ENCODE results near the gene TUBGCP3. TPM values are rescaled to one million over a fixed set of nuclear protein-coding genes. Genes with fewer than 3 reads are reported as not detected.
"Not testable (repeated sequence)": the region's sequence is repeated elsewhere in the genome, so short reads cannot be mapped to it uniquely, and the experiment has no call there.

TUBGCP3 gene
- polyA plus RNA-seq, 4 donors, result 5.4 to 21.2 (median 13.2) TPM

- not testable (repeated sequence) for H3K9me3 ChIP-seq (ENCODE audit: control insufficient read depth in 2 of 2, insufficient read depth in 1 of 2, low read depth in 1 of 2, low read length in 1 of 2); H3K27me3 ChIP-seq (ENCODE audit: control insufficient read depth in 3 of 3, insufficient read depth in 3 of 3, low read length in 3 of 3); H3K4me1 ChIP-seq (ENCODE audit: control insufficient read depth in 3 of 3, insufficient read depth in 2 of 3, low read depth in 1 of 3, low read length in 2 of 3); H3K36me3 ChIP-seq (ENCODE audit: control insufficient read depth in 3 of 3, insufficient read depth in 2 of 3, low read depth in 1 of 3, low read length in 3 of 3); FAIRE-seq; H3K4me3 ChIP-seq (ENCODE audit: low read depth in 1 of 3, low read length in 3 of 3); H3K27ac ChIP-seq (ENCODE audit: low read depth in 1 of 3, low read length in 2 of 3); DNase-seq
- 79 to 95% (median 83%) methylated on average over 1 of the region's 1 CpG for WGBS, 3 donors
These were observed 39.7 kb upstream of the TUBGCP3 start for GRCh38 chr13:112627613-112628012.

GRCh38 chr13:112627161-112627560, 39.2 kb upstream of the TUBGCP3 start:
- whole genome bisulfite sequencing, 3 donors, result 91 to 93% (median 92%) methylated on average over 11 of the region's 11 CpGs

GRCh38 chr13:112626761-112627160, 38.8 kb upstream of the TUBGCP3 start:
- DNase-seq (no peak), FAIRE-seq (no peak)
- no peaks in the 10 kb centered on the region for H3K27me3 ChIP-seq (ENCODE audit: control insufficient read depth in 3 of 3, insufficient read depth in 3 of 3, low read length in 3 of 3)
- no peaks in the 10 kb centered on the region for H3K36me3 ChIP-seq (ENCODE audit: control insufficient read depth in 3 of 3, insufficient read depth in 2 of 3, low read depth in 1 of 3, low read length in 3 of 3)
- H3K4me1 ChIP-seq (ENCODE audit: control insufficient read depth in 3 of 3, insufficient read depth in 2 of 3, low read depth in 1 of 3, low read length in 2 of 3), result no peaks in the 10 kb centered on the region
- WGBS, 3 donors, result 83 to 89% (median 83%) methylated on average over 10 of the region's 10 CpGs
- H3K4me3 ChIP-seq (ENCODE audit: low read depth in 1 of 3, low read length in 3 of 3), result no peak overlapping the region
- no peak overlapping the region for H3K27ac ChIP-seq (ENCODE audit: low read depth in 1 of 3, low read length in 2 of 3)
- no peaks in the 10 kb centered on the region for H3K9me3 ChIP-seq (ENCODE audit: control insufficient read depth in 2 of 2, insufficient read depth in 1 of 2, low read depth in 1 of 2, low read length in 1 of 2)

More at GRCh38 chr13:112627161-112627560, 39.2 kb upstream of the TUBGCP3 start:
- Histone ChIP-seq H3K27me3 (ENCODE audit: control insufficient read depth in 3 of 3, insufficient read depth in 3 of 3, low read length in 3 of 3) (no peaks in the 10 kb centered on the region), H3K27ac (ENCODE audit: low read depth in 1 of 3, low read length in 2 of 3) (no peak overlapping the region), H3K9me3 (ENCODE audit: control insufficient read depth in 2 of 2, insufficient read depth in 1 of 2, low read depth in 1 of 2, low read length in 1 of 2) (no peaks in the 10 kb centered on the region), H3K36me3 (ENCODE audit: control insufficient read depth in 3 of 3, insufficient read depth in 2 of 3, low read depth in 1 of 3, low read length in 3 of 3) (no peaks in the 10 kb centered on the region), H3K4me3 (ENCODE audit: low read depth in 1 of 3, low read length in 3 of 3) (no peak overlapping the region), H3K4me1 (ENCODE audit: control insufficient read depth in 3 of 3, insufficient read depth in 2 of 3, low read depth in 1 of 3, low read length in 2 of 3) (no peaks in the 10 kb centered on the region)
- DNase-seq, result no peak
- FAIRE-seq, result no peak

- Histone ChIP-seq H3K36me3 (ENCODE audit: control insufficient read depth in 3 of 3, insufficient read depth in 2 of 3, low read depth in 1 of 3, low read length in 3 of 3) (no peaks in the 10 kb centered on the region), H3K4me1 (ENCODE audit: control insufficient read depth in 3 of 3, insufficient read depth in 2 of 3, low read depth in 1 of 3, low read length in 2 of 3) (no peaks in the 10 kb centered on the region), H3K4me3 (ENCODE audit: low read depth in 1 of 3, low read length in 3 of 3) (no peak overlapping the region), H3K27ac (ENCODE audit: low read depth in 1 of 3, low read length in 2 of 3) (no peak overlapping the region), H3K9me3 (ENCODE audit: control insufficient read depth in 2 of 2, insufficient read depth in 1 of 2, low read depth in 1 of 2, low read length in 1 of 2) (no peaks in the 10 kb centered on the region), H3K27me3 (ENCODE audit: control insufficient read depth in 3 of 3, insufficient read depth in 3 of 3, low read length in 3 of 3) (no peaks in the 10 kb centered on the region)
- 63 to 73% (median 71%) methylated on average over 8 of the region's 8 CpGs for WGBS, 3 donors
- no peak for FAIRE-seq
- no peak for DNase-seq
These were observed 38.2 kb upstream of the TUBGCP3 start for GRCh38 chr13:112626124-112626523.

- no peak for DNase-seq
- no peaks in the 10 kb centered on the region for H3K36me3 ChIP-seq (ENCODE audit: control insufficient read depth in 3 of 3, insufficient read depth in 2 of 3, low read depth in 1 of 3, low read length in 3 of 3)
- H3K9me3 ChIP-seq (ENCODE audit: control insufficient read depth in 2 of 2, insufficient read depth in 1 of 2, low read depth in 1 of 2, low read length in 1 of 2), result no peaks in the 10 kb centered on the region
- no peak overlapping the region for H3K4me3 ChIP-seq (ENCODE audit: low read depth in 1 of 3, low read length in 3 of 3)
- no peaks in the 10 kb centered on the region for H3K27me3 ChIP-seq (ENCODE audit: control insufficient read depth in 3 of 3, insufficient read depth in 3 of 3, low read length in 3 of 3)
- no peaks in the 10 kb centered on the region for H3K4me1 ChIP-seq (ENCODE audit: control insufficient read depth in 3 of 3, insufficient read depth in 2 of 3, low read depth in 1 of 3, low read length in 2 of 3)
- no peak overlapping the region for H3K27ac ChIP-seq (ENCODE audit: low read depth in 1 of 3, low read length in 2 of 3)
- WGBS, 3 donors, result 71 to 81% (median 72%) methylated on average over 8 of the region's 8 CpGs
- FAIRE-seq, result no peak
These were observed 37.7 kb upstream of the TUBGCP3 start for GRCh38 chr13:112625698-112626097.

- H3K27me3 ChIP-seq (ENCODE audit: control insufficient read depth in 3 of 3, insufficient read depth in 3 of 3, low read length in 3 of 3), result no peaks in the 10 kb centered on the region
- DNase-seq (no peak), FAIRE-seq (no peak)
- no peaks in the 10 kb centered on the region for H3K36me3 ChIP-seq (ENCODE audit: control insufficient read depth in 3 of 3, insufficient read depth in 2 of 3, low read depth in 1 of 3, low read length in 3 of 3)
- no peak overlapping the region for H3K27ac ChIP-seq (ENCODE audit: low read depth in 1 of 3, low read length in 2 of 3)
- WGBS, 3 donors, result 87 to 89% (median 87%) methylated on average over 19 of the region's 19 CpGs
- H3K4me3 ChIP-seq (ENCODE audit: low read depth in 1 of 3, low read length in 3 of 3), result no peak overlapping the region
- no peaks in the 10 kb centered on the region for H3K4me1 ChIP-seq (ENCODE audit: control insufficient read depth in 3 of 3, insufficient read depth in 2 of 3, low read depth in 1 of 3, low read length in 2 of 3)
- no peaks in the 10 kb centered on the region for H3K9me3 ChIP-seq (ENCODE audit: control insufficient read depth in 2 of 2, insufficient read depth in 1 of 2, low read depth in 1 of 2, low read length in 1 of 2)
These were observed 36.9 kb upstream of the TUBGCP3 start for GRCh38 chr13:112624602-112625430.

GRCh38 chr13:112624040-112624439, 36.1 kb upstream of the TUBGCP3 start:
- no peaks in the 10 kb centered on the region for H3K4me1 ChIP-seq (ENCODE audit: control insufficient read depth in 3 of 3, insufficient read depth in 2 of 3, low read depth in 1 of 3, low read length in 2 of 3)
- no peak for DNase-seq
- no peaks in the 10 kb centered on the region for H3K27me3 ChIP-seq (ENCODE audit: control insufficient read depth in 3 of 3, insufficient read depth in 3 of 3, low read length in 3 of 3)
- no peak overlapping the region for H3K4me3 ChIP-seq (ENCODE audit: low read depth in 1 of 3, low read length in 3 of 3)
- H3K36me3 ChIP-seq (ENCODE audit: control insufficient read depth in 3 of 3, insufficient read depth in 2 of 3, low read depth in 1 of 3, low read length in 3 of 3), result no peaks in the 10 kb centered on the region
- no peaks in the 10 kb centered on the region for H3K9me3 ChIP-seq (ENCODE audit: control insufficient read depth in 2 of 2, insufficient read depth in 1 of 2, low read depth in 1 of 2, low read length in 1 of 2)
- 79 to 92% (median 85%) methylated on average over 15 to 16 of the region's 16 CpGs for WGBS, 3 donors
- H3K27ac ChIP-seq (ENCODE audit: low read depth in 1 of 3, low read length in 2 of 3), result no peak overlapping the region
- no peak for FAIRE-seq

- Histone ChIP-seq H3K27me3 (ENCODE audit: control insufficient read depth in 3 of 3, insufficient read depth in 3 of 3, low read length in 3 of 3) (no peaks in the 10 kb centered on the region), H3K4me1 (ENCODE audit: control insufficient read depth in 3 of 3, insufficient read depth in 2 of 3, low read depth in 1 of 3, low read length in 2 of 3) (no peaks in the 10 kb centered on the region), H3K9me3 (ENCODE audit: control insufficient read depth in 2 of 2, insufficient read depth in 1 of 2, low read depth in 1 of 2, low read length in 1 of 2) (no peaks in the 10 kb centered on the region), H3K36me3 (ENCODE audit: control insufficient read depth in 3 of 3, insufficient read depth in 2 of 3, low read depth in 1 of 3, low read length in 3 of 3) (no peaks in the 10 kb centered on the region), H3K4me3 (ENCODE audit: low read depth in 1 of 3, low read length in 3 of 3) (no peak overlapping the region), H3K27ac (ENCODE audit: low read depth in 1 of 3, low read length in 2 of 3) (no peak overlapping the region)
- 80 to 85% (median 83%) methylated on average over 17 of the region's 17 CpGs for WGBS, 3 donors
- DNase-seq, result no peak
- FAIRE-seq, result no peak
These were observed 35.2 kb upstream of the TUBGCP3 start for GRCh38 chr13:112623051-112623711.
